ENCODE data around the gene TRIP10.

- no peak for TF ChIP-seq EZH2 (IDR thresholded peaks at IDR 0.05; ENCODE audit: low read length)
- no peak for TF ChIP-seq CTCF (optimal IDR thresholded peaks at IDR 0.05 in 1 of 3, IDR thresholded peaks at IDR 0.05 in 1 of 3, conservative IDR thresholded peaks at IDR 0.05 in 1 of 3; ENCODE audit: extremely low read depth in 1 of 3, insufficient read depth in 2 of 3, low read length in 3 of 3)
Measured at GRCh38 chr19:6790194-6791128, 51.0 kb downstream of the TRIP10 start.
